Body of pancreas (tissue), 4 donors: ENCODE results near the gene SSR2. TPM values are rescaled to one million over a fixed set of nuclear protein-coding genes. Genes with fewer than 3 reads are reported as not detected.

Experiments
- ATAC-seq: fragments of 150-250 bp; one replicate; pipeline ENCODE4 v1.9.1; 2016
- DNase-seq, 4 donors: peaks; one replicate each; pipeline ENCODE4 v3.0.0-alpha.2; 2019
- H3K27ac ChIP-seq, 4 donors: fragments of 200-600 bp; sonication (generic); 1 replicate in 3 of 4; 2 replicates in 1 of 4; pipeline versions ENCODE4 v1.5.1 to v1.6.1; 2016 to 2019; ENCODE audit warnings: mild to moderate bottlenecking in 1 of 4, mixed read lengths in 1 of 4, moderate library complexity in 1 of 4
- H3K27me3 ChIP-seq, 2 donors: fragments of 200-600 bp; sonication (generic); one replicate each; pipeline ENCODE4 v1.6.0; 2016; ENCODE audit warnings: mild to moderate bottlenecking in 1 of 2
- H3K36me3 ChIP-seq, 2 donors: fragments of 200-600 bp; sonication (generic); replicated peaks in 1 of 2; 2 replicates each; pipeline ENCODE4 v1.5.1; 2016; ENCODE audit warnings: low read depth in 2 of 2; ENCODE audit not compliant: insufficient read depth in 1 of 2
- H3K4me1 ChIP-seq: fragments of 200-600 bp; sonication (generic); one replicate; pipeline ENCODE4 v1.6.0; 2016
- H3K4me3 ChIP-seq, 2 donors: fragments of 200-600 bp; sonication (generic); 1 replicate in 1 of 2; 2 replicates in 1 of 2; pipeline ENCODE4 v1.5.1; 2016 to 2019
- H3K9me3 ChIP-seq, 3 donors: fragments of 200-600 bp; sonication (generic); 1 replicate in 2 of 3; 2 replicates in 1 of 3; pipeline ENCODE4 v1.5.1; 2016
- POLR2A ChIP-seq, 3 donors: fragments of 450-650 bp; IDR thresholded peaks; one replicate each; pipeline ENCODE4 v1.6.1; 2016; ENCODE audit warnings: antibody characterized with exemption in 3 of 3, mild to moderate bottlenecking in 2 of 3
- WGBS, 2 donors: methylation state at CpG; one replicate each; pipeline ENCODE4 v1.1.5; 2017; 5-methylcytosine and 5-hydroxymethylcytosine counted together
- intact Hi-C: fragments of 100-400 bp; cut with DNase I; formaldehyde crosslinking; loops from one replicate; pipeline ENCODE4 v1.15.1; 2023
- total RNA-seq, 2 donors: library from RNA; depleted of rRNA; stranded (reverse); fragments of >200 nt; gene quantifications; one replicate each; pipeline ENCODE4 v1.1.0, GENCODE V29; 2016
- TF ChIP-seq, protein P1 (sequence below), 7 experiments: fragments of 450-650 bp in 4 of 7; fragments of 200-600 bp in 3 of 7; sonication (generic) in 3 of 7; IDR thresholded peaks; one replicate each; pipeline ENCODE4 v1.5.1; 2016 to 2019; ENCODE audit warnings: antibody characterized with exemption in 7 of 7

Gene SSR2
- total RNA-seq, 2 donors from 2014 or later: 179 to 291 TPM

DNA sequence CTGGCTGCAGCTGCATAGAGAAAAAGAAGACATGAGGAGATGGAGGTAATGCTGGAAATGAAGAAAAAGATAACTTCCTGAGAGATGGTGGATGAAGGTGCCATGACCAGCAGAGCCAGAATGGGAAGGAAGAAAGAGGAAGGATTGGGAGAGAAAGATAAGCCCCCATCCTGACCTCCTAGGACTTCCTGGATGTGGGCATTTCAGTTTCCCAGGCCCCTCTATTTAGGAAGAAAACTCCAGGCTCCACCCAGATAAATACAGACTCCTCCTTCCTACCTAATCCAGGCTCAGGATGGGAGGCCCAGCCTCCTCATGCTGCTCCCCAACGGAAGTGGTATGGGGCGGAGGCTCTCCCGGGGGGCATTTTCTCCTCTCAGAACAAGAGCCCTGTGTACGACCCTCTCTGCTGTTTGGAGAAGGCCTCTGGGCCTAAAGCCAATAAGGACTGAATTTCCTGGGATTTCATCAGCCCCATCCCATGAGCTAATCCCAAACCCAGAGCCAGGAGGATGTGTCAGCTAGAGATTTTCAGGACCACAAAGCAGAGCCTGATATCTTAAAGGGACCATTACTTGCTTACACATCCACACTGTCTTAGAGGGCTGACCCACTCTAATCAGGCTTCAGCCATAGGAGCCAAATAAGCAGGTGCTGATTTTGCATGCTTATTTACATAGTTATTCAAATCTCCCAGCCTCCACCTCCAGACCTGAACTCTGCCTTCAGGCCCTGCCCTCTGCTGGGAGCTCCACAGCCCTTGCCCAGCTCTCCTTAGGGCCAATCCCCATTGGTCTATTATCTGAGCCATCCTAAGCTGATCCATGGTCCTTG is 37.3 kb downstream of the SSR2 start:
- peak in 1 of 4 donors; percentile 28 for DNase-seq
- Histone ChIP-seq H3K4me1 (peaks cover 23% of the 10 kb centered on the region), H3K9me3 (no peaks in the 10 kb centered on the region), H3K36me3 (no peaks in the 10 kb centered on the region), H3K27ac (peak overlapping the region in 2 of 4 donors; percentile 12 to 24), H3K27me3 (no peaks in the 10 kb centered on the region), H3K4me3 (no peak overlapping the region)
- ATAC-seq: peak; percentile 19
- 48 to 75% methylated on average over 4 of the region's 4 CpGs for WGBS, 2 donors
- TF ChIP-seq POLR2A (IDR thresholded peaks at IDR 0.05): no peak
- intact Hi-C loops: no loop called here

DNA sequence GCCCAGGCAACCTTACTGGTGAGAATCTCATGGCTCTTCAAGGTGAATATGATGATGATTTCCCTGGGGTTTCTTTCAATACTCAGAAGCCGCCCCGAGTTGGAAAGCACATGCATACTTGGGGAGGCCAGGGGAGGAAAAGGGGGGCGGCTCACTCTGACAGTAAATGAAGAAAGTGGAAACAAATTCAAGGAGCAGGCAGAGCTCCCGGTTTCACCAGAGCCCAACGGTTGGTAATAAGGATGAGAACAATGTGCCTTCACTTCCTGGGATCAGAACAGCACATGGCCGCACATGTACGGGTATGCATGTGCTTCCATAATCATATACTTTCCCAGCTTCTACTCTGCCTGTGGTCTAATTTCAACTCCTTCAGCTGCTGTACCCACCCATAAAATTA is 38.6 kb downstream of the SSR2 start:
- no peak for ATAC-seq
- Histone ChIP-seq H3K36me3 (no peaks in the 10 kb centered on the region), H3K4me1 (peaks cover 30% of the 10 kb centered on the region), H3K27me3 (no peaks in the 10 kb centered on the region), H3K9me3 (no peaks in the 10 kb centered on the region), H3K27ac (no peak overlapping the region), H3K4me3 (no peak overlapping the region)
- intact Hi-C loops: no loop called here
- TF ChIP-seq POLR2A (IDR thresholded peaks at IDR 0.05): no peak
- TF ChIP-seq, protein P1, sequence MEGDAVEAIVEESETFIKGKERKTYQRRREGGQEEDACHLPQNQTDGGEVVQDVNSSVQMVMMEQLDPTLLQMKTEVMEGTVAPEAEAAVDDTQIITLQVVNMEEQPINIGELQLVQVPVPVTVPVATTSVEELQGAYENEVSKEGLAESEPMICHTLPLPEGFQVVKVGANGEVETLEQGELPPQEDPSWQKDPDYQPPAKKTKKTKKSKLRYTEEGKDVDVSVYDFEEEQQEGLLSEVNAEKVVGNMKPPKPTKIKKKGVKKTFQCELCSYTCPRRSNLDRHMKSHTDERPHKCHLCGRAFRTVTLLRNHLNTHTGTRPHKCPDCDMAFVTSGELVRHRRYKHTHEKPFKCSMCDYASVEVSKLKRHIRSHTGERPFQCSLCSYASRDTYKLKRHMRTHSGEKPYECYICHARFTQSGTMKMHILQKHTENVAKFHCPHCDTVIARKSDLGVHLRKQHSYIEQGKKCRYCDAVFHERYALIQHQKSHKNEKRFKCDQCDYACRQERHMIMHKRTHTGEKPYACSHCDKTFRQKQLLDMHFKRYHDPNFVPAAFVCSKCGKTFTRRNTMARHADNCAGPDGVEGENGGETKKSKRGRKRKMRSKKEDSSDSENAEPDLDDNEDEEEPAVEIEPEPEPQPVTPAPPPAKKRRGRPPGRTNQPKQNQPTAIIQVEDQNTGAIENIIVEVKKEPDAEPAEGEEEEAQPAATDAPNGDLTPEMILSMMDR (IDR thresholded peaks at IDR 0.05): no peak
- DNase-seq: no peak
- WGBS, 2 donors: 68% methylated on average over 7 of the region's 7 CpGs

- no peak overlapping the region for H3K4me3 ChIP-seq
- peak overlapping the region in 2 of 4 donors; percentile 17 to 24 for H3K27ac ChIP-seq
- H3K9me3 ChIP-seq: no peaks in the 10 kb centered on the region
- H3K27me3 ChIP-seq: no peaks in the 10 kb centered on the region
- no peaks in the 10 kb centered on the region for H3K36me3 ChIP-seq
- TF ChIP-seq, protein P1 (IDR thresholded peaks at IDR 0.05): no peak
- TF ChIP-seq POLR2A (IDR thresholded peaks at IDR 0.05): no peak
- intact Hi-C loops: no loop called here
- 60 to 62% methylated on average over 6 of the region's 6 CpGs for WGBS, 2 donors
- no peak for DNase-seq
- peaks cover 36% of the 10 kb centered on the region for H3K4me1 ChIP-seq
- no peak for ATAC-seq
Observed at GRCh38 chr1:155981266-155982088, 39.3 kb downstream of the SSR2 start.

GRCh38 chr1:155979597-155980343 is 41.0 kb downstream of the SSR2 start:
- H3K36me3 ChIP-seq: no peaks in the 10 kb centered on the region
- H3K4me1 ChIP-seq: peaks cover 53% of the 10 kb centered on the region
- H3K9me3 ChIP-seq: no peaks in the 10 kb centered on the region
- no peak overlapping the region for H3K4me3 ChIP-seq
- 41 to 54% methylated on average over 4 of the region's 4 CpGs for WGBS, 2 donors
- H3K27ac ChIP-seq: peak overlapping the region; percentile 85 to 92 (median 86)
- intact Hi-C loops: no loop called here
- DNase-seq (no peak), ATAC-seq (no peak)
- no peaks in the 10 kb centered on the region for H3K27me3 ChIP-seq
- no peak for TF ChIP-seq POLR2A (IDR thresholded peaks at IDR 0.05)
- TF ChIP-seq, protein P1 (IDR thresholded peaks at IDR 0.05): no peak
